GM21619 (cell line): Measurements from ENCODE around the gene SGIP1.

Source experiments
- ATAC-seq: cut with Tn5 transposase; IDR thresholded peaks from one replicate; pipeline ENCODE4 v1.9.1; 2021; ENCODE audit not compliant: unreplicated experiment

The SGIP1 gene

GRCh38 chr1:66599899-66600737 is 66.2 kb downstream of the SGIP1 start:
- ATAC-seq: no peak

GRCh38 chr1:66605419-66605997 is 71.6 kb downstream of the SGIP1 start:
- no peak for ATAC-seq

DNA sequence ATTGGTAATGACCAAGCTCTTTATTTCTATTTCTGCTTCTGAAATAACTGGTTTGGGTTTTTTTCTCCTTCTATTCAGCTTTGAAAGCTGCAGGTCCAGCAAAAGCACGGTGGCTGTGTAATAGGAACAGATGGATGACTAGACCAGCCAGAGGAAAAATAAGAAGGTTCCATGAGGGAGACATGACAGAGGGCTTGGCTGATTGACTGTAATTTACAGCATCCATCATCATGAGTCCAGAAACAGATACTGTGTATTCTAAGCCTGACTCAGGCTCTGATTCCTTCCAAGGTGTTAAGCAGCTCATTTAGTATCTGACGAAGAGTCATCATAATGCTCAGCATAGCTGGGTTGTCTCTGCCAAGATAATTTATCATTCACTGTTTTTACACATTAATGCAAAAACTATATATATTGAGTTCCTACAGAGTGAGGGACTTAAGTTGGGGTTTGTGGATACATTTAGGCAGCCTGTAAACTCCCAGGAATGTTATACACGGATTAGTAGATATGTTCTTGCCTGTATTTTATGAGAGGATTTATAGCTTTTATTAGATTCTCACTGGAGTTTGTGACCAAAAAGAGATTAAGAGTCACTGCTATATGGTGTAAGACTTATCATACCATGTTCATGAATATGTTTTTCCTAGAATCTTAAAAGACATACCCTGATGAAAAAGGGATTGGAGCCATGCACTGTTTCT is 72.6 kb downstream of the SGIP1 start:
- no peak for ATAC-seq

- ATAC-seq: no peak
These were observed 73.5 kb downstream of the SGIP1 start for GRCh38 chr1:66607458-66607857.

DNA sequence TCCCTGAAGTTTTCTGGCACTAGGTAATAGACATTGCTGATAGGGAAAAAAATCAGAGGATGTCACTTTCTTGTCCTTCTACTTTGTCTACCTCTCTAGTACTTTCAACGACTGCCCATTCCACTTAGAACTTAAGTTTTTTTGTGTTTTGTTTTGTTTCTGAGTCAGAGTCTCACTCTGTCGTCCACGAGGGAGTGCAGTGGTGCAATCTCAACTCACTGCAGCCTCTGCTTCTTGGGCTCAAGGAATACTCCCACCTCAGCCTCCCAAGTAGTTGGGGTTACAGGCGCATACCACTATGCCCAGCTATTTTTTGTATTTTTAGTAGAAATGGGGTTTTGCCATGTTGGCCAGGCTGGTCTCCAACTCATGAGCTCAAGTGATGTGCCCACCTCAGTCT is 79.2 kb downstream of the SGIP1 start:
- no peak for ATAC-seq

- ATAC-seq: no peak
These were observed 83.6 kb downstream of the SGIP1 start for GRCh38 chr1:66617362-66618184.

- no peak for ATAC-seq
These were observed 84.4 kb downstream of the SGIP1 start for GRCh38 chr1:66618390-66618789.

DNA sequence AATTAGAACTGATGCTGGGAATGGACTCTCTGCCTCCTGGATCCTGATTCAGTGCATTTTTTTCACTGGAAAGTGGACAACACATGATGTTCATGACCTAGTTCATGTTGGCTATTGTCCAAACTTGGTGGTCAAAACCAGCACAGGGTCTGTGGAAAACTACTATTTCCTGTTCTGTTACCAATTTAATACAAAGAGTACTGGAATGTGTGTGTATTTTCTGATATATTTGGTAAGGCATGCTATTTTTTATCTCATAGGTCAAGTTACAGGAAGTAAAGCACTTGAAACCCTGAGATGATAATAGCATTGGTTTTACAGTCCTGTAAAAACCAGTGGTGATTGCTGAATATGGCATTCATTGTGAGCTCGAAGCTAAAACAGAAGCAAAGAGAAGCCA is 89.9 kb downstream of the SGIP1 start:
- ATAC-seq: no peak

GRCh38 chr1:66624412-66625060 is 90.6 kb downstream of the SGIP1 start:
- no peak for ATAC-seq

DNA sequence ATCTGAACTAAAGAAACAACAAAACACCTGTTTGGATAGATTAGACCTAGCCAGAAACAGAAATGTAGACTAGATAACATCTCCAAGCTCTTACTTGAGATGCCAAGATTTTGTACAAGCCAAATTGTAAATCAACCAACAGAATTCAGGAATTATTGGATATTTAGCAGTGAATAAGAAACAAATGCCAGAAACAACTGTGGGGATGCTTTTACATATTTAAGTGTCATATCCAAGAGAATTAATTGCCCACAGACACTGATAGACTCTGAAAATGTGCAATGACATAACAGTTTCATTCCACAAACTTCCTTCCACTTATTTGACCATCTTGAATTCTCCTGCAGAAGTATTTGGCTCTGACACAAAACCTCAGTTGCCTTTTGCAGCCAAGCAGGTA is 92.3 kb downstream of the SGIP1 start:
- ATAC-seq: no peak

DNA sequence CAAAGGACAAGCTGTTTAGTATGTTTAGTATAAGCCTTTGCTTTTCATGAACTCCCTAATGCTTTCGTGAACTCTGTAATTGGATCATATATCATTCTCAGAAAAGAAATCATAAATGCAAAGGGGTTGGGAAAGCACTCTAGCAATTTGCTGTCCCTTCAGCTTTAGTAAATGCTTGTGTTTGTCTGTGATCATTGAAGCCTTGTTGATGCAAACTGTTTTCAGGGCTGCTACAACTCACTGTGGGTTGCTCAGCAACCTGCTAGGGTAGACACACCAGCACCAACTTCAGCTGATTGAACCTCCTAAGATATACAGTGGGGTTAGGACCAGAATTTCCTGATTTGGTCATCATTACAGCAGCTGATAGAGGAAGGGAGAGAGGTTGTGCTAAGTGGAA is 95.0 kb downstream of the SGIP1 start:
- ATAC-seq: no peak

GRCh38 chr1:66633159-66633558 is 99.2 kb downstream of the SGIP1 start:
- ATAC-seq: no peak

- no peak for ATAC-seq
These were observed 103.2 kb downstream of the SGIP1 start for GRCh38 chr1:66637146-66637545.

GRCh38 chr1:66641891-66642473 is 108.0 kb downstream of the SGIP1 start:
- ATAC-seq: no peak

DNA sequence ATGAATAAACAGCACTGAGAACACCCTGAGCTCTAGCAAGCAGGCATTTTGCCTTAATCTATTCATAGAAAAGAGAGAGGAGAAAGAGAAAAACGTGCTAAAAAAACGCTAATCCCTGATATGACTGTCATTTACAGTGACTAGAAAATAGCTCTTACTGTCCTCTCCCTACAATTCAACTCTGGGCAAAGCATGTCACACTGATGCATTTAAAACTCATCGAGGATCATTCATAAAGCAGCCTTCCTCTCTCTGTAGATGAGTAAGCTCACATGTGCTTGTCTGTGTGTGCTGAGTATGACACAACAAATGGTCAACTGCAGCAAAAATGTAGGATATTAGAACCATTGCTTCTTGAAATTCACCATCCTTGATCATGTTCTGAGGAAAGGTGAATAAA is 109.0 kb downstream of the SGIP1 start:
- no peak for ATAC-seq

GRCh38 chr1:66644331-66644730 is 110.4 kb downstream of the SGIP1 start:
- ATAC-seq: no peak

DNA sequence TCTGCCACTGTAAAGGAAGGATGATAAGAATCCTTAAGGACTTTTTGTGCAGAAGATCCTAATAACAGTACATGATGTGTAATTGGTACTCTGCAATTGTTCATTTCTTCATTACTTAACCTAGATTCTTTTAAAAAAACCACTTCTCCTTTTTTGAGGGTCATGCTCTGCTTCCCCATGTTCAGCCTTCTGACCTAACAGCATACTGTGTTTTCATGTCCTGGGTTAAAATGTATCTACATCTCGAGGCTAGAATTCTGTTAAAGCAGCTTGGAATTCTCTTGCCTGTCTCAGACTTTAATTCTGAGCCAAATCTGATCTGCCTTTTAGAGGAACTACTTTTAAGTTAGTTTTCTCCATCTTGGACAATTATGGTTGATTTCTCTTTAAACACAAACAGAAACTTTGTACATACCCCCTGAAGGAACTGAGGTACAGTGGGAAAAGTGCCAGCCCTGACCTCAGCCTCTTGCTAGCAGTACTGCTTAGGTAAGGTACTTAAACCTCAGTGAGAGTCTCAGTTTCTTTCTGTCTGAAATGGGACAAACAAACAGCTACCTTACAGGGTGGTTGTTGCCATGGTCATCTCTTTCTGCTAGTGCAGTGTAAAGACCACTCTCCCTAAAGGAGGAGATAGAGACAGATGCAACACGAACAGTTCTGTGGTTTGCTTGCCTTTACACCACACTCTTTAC is 115.1 kb downstream of the SGIP1 start:
- peak; percentile 90 for ATAC-seq

GRCh38 chr1:66652556-66652955 is 118.6 kb downstream of the SGIP1 start:
- ATAC-seq: no peak

- ATAC-seq: no peak
These were observed 120.7 kb downstream of the SGIP1 start for GRCh38 chr1:66654643-66655042.

- no peak for ATAC-seq
These were observed 137.5 kb downstream of the SGIP1 start for GRCh38 chr1:66671455-66671854.
